Keratinocyte (primary cell): Measurements from ENCODE around the gene NKX1-2. TPM values are rescaled to one million over a fixed set of nuclear protein-coding genes. Genes with fewer than 3 reads are reported as not detected.

ENCODE experiments used
- DNase-seq: peaks from one replicate; pipeline ENCODE4 v3.0.0-alpha.2; 2011; ENCODE audit warnings: low read depth, missing footprints, low spot score
- FAIRE-seq: peaks from 2 replicates; lab custom pipeline; 2011; peaks lifted over from hg19 to GRCh38; lab: Jason Lieb, UNC
- H2AFZ ChIP-seq: 2 replicates; pipeline ENCODE4 v1.6.0; 2012; ENCODE audit warnings: low read length, control low read depth, inconsistent platforms; ENCODE audit not compliant: control insufficient read depth
- H3K27ac ChIP-seq: 2 replicates; pipeline ENCODE4 v1.5.1; 2011; ENCODE audit warnings: low read length; ENCODE audit not compliant: control insufficient read depth, insufficient read depth
- H3K27me3 ChIP-seq: 3 replicates; pipeline ENCODE4 v1.6.0; 2011; ENCODE audit warnings: low read length; ENCODE audit not compliant: control insufficient read depth, insufficient read depth; ENCODE audit errors: extremely low read depth
- H3K36me3 ChIP-seq, 2 experiments: 2 replicates in 1 of 2; 3 replicates in 1 of 2; pipeline ENCODE4 v1.5.1; 2011; ENCODE audit warnings: low read length in 2 of 2, mild to moderate bottlenecking in 1 of 2; ENCODE audit not compliant: control insufficient read depth in 2 of 2, insufficient read depth in 2 of 2; ENCODE audit errors: extremely low read depth in 1 of 2
- H3K4me1 ChIP-seq: 3 replicates; pipeline ENCODE4 v1.5.1; 2011; ENCODE audit warnings: low read length; ENCODE audit not compliant: control insufficient read depth, insufficient read depth; ENCODE audit errors: extremely low read depth
- H3K4me2 ChIP-seq: 3 replicates; pipeline ENCODE4 v1.6.0; 2011; ENCODE audit warnings: low read depth, low read length; ENCODE audit not compliant: control insufficient read depth, insufficient read depth; ENCODE audit errors: extremely low read depth
- H3K4me3 ChIP-seq, 3 experiments: fragments of 200-600 bp in 1 of 3; sonication (generic) in 1 of 3; 2 replicates in 2 of 3; 3 replicates in 1 of 3; pipeline ENCODE4 v1.5.1; 2011 to 2016; ENCODE audit warnings: low read length in 3 of 3, mild to moderate bottlenecking in 3 of 3, control low read depth in 2 of 3, inconsistent platforms in 1 of 3, low read depth in 1 of 3, mixed read lengths in 1 of 3, mixed run types in 1 of 3, moderate library complexity in 1 of 3; ENCODE audit not compliant: control insufficient read depth in 2 of 3, insufficient read depth in 2 of 3; ENCODE audit errors: extremely low read depth in 1 of 3
- H3K79me2 ChIP-seq: 2 replicates; pipeline ENCODE4 v1.6.0; 2012; ENCODE audit warnings: low read length; ENCODE audit not compliant: control insufficient read depth, insufficient read depth
- H3K9ac ChIP-seq: 3 replicates; pipeline ENCODE4 v1.6.0; 2011; ENCODE audit warnings: low read length; ENCODE audit not compliant: control insufficient read depth, insufficient read depth; ENCODE audit errors: extremely low read depth
- H3K9me1 ChIP-seq: 3 replicates; pipeline ENCODE4 v1.6.0; 2011; ENCODE audit warnings: low read length; ENCODE audit not compliant: control insufficient read depth, insufficient read depth; ENCODE audit errors: extremely low read depth
- H3K9me3 ChIP-seq: 2 replicates; pipeline ENCODE4 v1.5.1; 2012; ENCODE audit warnings: low read depth, low read length; ENCODE audit not compliant: control insufficient read depth
- H4K20me1 ChIP-seq: 3 replicates; pipeline ENCODE4 v1.6.0; 2011; ENCODE audit warnings: low read length; ENCODE audit not compliant: control insufficient read depth, insufficient read depth; ENCODE audit errors: extremely low read depth
- EZH2 ChIP-seq: IDR thresholded peaks from one replicate; pipeline ENCODE4 v1.6.1; 2012; ENCODE audit warnings: inconsistent platforms, mild to moderate bottlenecking, low read length, moderate library complexity
- dilution Hi-C: fragments of 300-500 bp; cut with MboI; formaldehyde crosslinking; loops from one replicate; pipeline ENCODE4 v1.7.0; 2020; ENCODE audit warnings: low sequenced_read_pairs; ENCODE audit not compliant: extremely low pct_ligation_motif_present
- polyA plus RNA-seq, 5 experiments: library from polyadenylated mRNA; depleted of rRNA in 3 of 5; stranded (reverse) in 3 of 5; stranded (forward) in 1 of 5; unstranded in 1 of 5; fragments of >200 nt; gene quantifications; 1 replicate in 1 of 5; 2 replicates in 3 of 5; 3 replicates in 1 of 5; pipeline versions ENCODE4 v1.2.1 to v1.2.3, GENCODE V29; 2011 to 2012; ENCODE audit warnings: missing spikeins in 2 of 5, low read depth in 1 of 5, low replicate concordance in 1 of 5
- TF ChIP-seq, protein P1 (sequence below), 3 experiments: IDR thresholded peaks in 1 of 3; conservative IDR thresholded peaks in 1 of 3; optimal IDR thresholded peaks in 1 of 3; 2 replicates in 2 of 3; 3 replicates in 1 of 3; pipeline versions ENCODE3 to v1.5.1; 2011; ENCODE audit warnings: low read length in 3 of 3, mild to moderate bottlenecking in 3 of 3, moderate library complexity in 2 of 3, control low read depth in 1 of 3, inconsistent platforms in 1 of 3; ENCODE audit not compliant: insufficient read depth in 2 of 3; ENCODE audit errors: extremely low read depth in 1 of 3

Gene NKX1-2
- polyA plus RNA-seq, 1 donor (not counting 4 experiments of a cell fraction or from before 2014, with no cell fraction given) = 1.9 TPM

GRCh38 chr10:124408357-124408756, 41.5 kb downstream of the NKX1-2 start:
- Histone ChIP-seq H3K36me3 (peaks cover 39 to 41% of the 10 kb centered on the region in 2 experiments), H3K9ac (no peak overlapping the region), H3K27me3 (no peaks in the 10 kb centered on the region), H4K20me1 (peaks cover 4% of the 10 kb centered on the region), H3K9me3 (no peaks in the 10 kb centered on the region), H2AFZ (no peak overlapping the region), H3K79me2 (peaks cover 44% of the 10 kb centered on the region), H3K27ac (no peak overlapping the region), H3K4me2 (no peak overlapping the region), H3K9me1 (no peaks in the 10 kb centered on the region), H3K4me1 (peaks cover under 1% of the 10 kb centered on the region), H3K4me3 (no peak overlapping the region)
- no peak for DNase-seq
- TF ChIP-seq EZH2 = no peak
- TF ChIP-seq, protein P1, sequence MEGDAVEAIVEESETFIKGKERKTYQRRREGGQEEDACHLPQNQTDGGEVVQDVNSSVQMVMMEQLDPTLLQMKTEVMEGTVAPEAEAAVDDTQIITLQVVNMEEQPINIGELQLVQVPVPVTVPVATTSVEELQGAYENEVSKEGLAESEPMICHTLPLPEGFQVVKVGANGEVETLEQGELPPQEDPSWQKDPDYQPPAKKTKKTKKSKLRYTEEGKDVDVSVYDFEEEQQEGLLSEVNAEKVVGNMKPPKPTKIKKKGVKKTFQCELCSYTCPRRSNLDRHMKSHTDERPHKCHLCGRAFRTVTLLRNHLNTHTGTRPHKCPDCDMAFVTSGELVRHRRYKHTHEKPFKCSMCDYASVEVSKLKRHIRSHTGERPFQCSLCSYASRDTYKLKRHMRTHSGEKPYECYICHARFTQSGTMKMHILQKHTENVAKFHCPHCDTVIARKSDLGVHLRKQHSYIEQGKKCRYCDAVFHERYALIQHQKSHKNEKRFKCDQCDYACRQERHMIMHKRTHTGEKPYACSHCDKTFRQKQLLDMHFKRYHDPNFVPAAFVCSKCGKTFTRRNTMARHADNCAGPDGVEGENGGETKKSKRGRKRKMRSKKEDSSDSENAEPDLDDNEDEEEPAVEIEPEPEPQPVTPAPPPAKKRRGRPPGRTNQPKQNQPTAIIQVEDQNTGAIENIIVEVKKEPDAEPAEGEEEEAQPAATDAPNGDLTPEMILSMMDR (optimal IDR thresholded peaks at IDR 0.05 in 1 of 3, IDR thresholded peaks at IDR 0.05 in 1 of 3, conservative IDR thresholded peaks at IDR 0.05 in 1 of 3; ENCODE audit: extremely low read depth in 1 of 3, insufficient read depth in 2 of 3, low read length in 3 of 3) = no peak
- FAIRE-seq = no peak
- dilution Hi-C loops = no loop called here

GRCh38 chr10:124407456-124407855, 42.4 kb downstream of the NKX1-2 start:
- peaks cover 37 to 40% of the 10 kb centered on the region in 2 experiments for H3K36me3 ChIP-seq

More at GRCh38 chr10:124407456-124407855, 42.4 kb downstream of the NKX1-2 start:
- DNase-seq (no peak), FAIRE-seq (no peak)
- Histone ChIP-seq H3K9ac (no peak overlapping the region), H3K4me1 (no peaks in the 10 kb centered on the region), H3K4me2 (no peak overlapping the region), H3K79me2 (peaks cover 35% of the 10 kb centered on the region), H3K9me1 (no peaks in the 10 kb centered on the region), H3K4me3 (no peak overlapping the region), H2AFZ (no peak overlapping the region), H3K27ac (no peak overlapping the region), H4K20me1 (no peaks in the 10 kb centered on the region), H3K9me3 (no peaks in the 10 kb centered on the region), H3K27me3 (no peaks in the 10 kb centered on the region)
- TF ChIP-seq EZH2 = no peak
- TF ChIP-seq, protein P1 (optimal IDR thresholded peaks at IDR 0.05 in 1 of 3, IDR thresholded peaks at IDR 0.05 in 1 of 3, conservative IDR thresholded peaks at IDR 0.05 in 1 of 3; ENCODE audit: extremely low read depth in 1 of 3, insufficient read depth in 2 of 3, low read length in 3 of 3) = no peak
- dilution Hi-C loops = no loop called here
